ENCODE results near the gene CDH10.

GRCh38 chr5:24633715-24634325 lies 11.0 kb downstream of the CDH10 start:
- TF ChIP-seq ZNF281 (CRISPR knock-in tag; IDR thresholded peaks at IDR 0.05; ENCODE audit: borderline replicate concordance) (no peak), POLR2A (IDR thresholded peaks at IDR 0.05; ENCODE audit: insufficient read depth in 1 of 2, low read depth in 2 of 2, low read length in 2 of 2) (no peak), ZBTB26 (CRISPR knock-in tag; IDR thresholded peaks at IDR 0.05; ENCODE audit: borderline replicate concordance) (no peak), POLR2AphosphoS5 (IDR thresholded peaks at IDR 0.05; ENCODE audit: low read depth, low read length) (no peak), ARNT (IDR thresholded peaks at IDR 0.05) (no peak), SNAPC4 (CRISPR knock-in tag; IDR thresholded peaks at IDR 0.05) (no peak), GABPA (IDR thresholded peaks at IDR 0.05; ENCODE audit: low read depth, low read length) (no peak), GABPA (CRISPR knock-in tag; IDR thresholded peaks at IDR 0.05; ENCODE audit: low read depth) (no peak), YY1 (IDR thresholded peaks at IDR 0.05; ENCODE audit: insufficient read depth, insufficient replicate concordance, low read depth, low read length) (no peak), NRL (CRISPR knock-in tag; IDR thresholded peaks at IDR 0.05; ENCODE audit: borderline replicate concordance) (no peak), ZNF326 (CRISPR knock-in tag; IDR thresholded peaks at IDR 0.05; ENCODE audit: borderline replicate concordance) (no peak)

Measured in HepG2 (cell line).